Peyer's patch (tissue), 4 donors: ENCODE measurements around the gene PPP1R36.

Source experiments
- CTCF ChIP-seq, 6 experiments: fragments of 450-650 bp in 4 of 6; fragments of 200-600 bp in 2 of 6; sonication (generic) in 1 of 6; IDR thresholded peaks; one replicate each; pipeline ENCODE4 v1.5.1; 2017 to 2019; ENCODE audit warnings: antibody characterized with exemption in 6 of 6, mild to moderate bottlenecking in 3 of 6, moderate library complexity in 1 of 6
- POLR2A ChIP-seq, 2 donors: fragments of 450-650 bp; IDR thresholded peaks; one replicate each; pipeline ENCODE4 v1.5.1; 2017; ENCODE audit warnings: antibody characterized with exemption in 2 of 2, mild to moderate bottlenecking in 2 of 2, moderate library complexity in 2 of 2

GRCh38 chr14:64516969-64517368, 32.8 kb upstream of the PPP1R36 start:
- TF ChIP-seq CTCF (IDR thresholded peaks at IDR 0.05) (no peak), POLR2A (IDR thresholded peaks at IDR 0.05) (no peak)
